HG02678 (cell line): ENCODE results near the gene COL24A1.
"Not testable (repeated sequence)": the region's sequence is repeated elsewhere in the genome, so short reads cannot be mapped to it uniquely, and the experiment has no call there.

Experiments used
- ATAC-seq: cut with Tn5 transposase; IDR thresholded peaks from one replicate; pipeline ENCODE4 v1.9.1; 2021; ENCODE audit warnings: mild to moderate bottlenecking, moderate library complexity; ENCODE audit not compliant: unreplicated experiment

The COL24A1 gene

GRCh38 chr1:85998105-85998855 lies 158.3 kb downstream of the COL24A1 start:
- no peak for ATAC-seq

GRCh38 chr1:85992791-85993190 lies 163.8 kb downstream of the COL24A1 start:
- ATAC-seq: peak; percentile 74

DNA sequence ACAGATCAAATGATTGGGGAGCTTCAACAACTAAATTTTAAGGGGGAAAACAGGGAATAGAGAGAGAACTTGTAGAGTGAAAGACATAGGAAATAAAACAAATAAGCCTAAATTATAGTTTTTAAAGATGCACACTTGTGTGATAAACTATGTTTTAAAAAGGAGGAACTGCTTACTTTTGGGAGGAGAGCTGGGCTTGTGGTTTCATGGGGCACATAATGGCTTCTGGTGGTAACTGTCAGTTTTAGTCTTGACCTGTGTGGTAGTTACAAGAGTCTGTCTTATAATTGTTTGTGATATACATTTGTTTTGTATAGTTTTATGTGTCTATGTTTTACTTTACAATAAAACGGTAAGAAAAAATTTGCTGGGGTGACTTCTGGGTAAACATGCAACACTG lies 165.3 kb downstream of the COL24A1 start:
- peak; percentile 40 for ATAC-seq

GRCh38 chr1:85984636-85985035 lies 171.9 kb downstream of the COL24A1 start:
- no peak for ATAC-seq

- ATAC-seq: no peak
Observed at GRCh38 chr1:85983316-85983715, 173.3 kb downstream of the COL24A1 start.

GRCh38 chr1:85976516-85977205 lies 179.9 kb downstream of the COL24A1 start:
- ATAC-seq: no peak

DNA sequence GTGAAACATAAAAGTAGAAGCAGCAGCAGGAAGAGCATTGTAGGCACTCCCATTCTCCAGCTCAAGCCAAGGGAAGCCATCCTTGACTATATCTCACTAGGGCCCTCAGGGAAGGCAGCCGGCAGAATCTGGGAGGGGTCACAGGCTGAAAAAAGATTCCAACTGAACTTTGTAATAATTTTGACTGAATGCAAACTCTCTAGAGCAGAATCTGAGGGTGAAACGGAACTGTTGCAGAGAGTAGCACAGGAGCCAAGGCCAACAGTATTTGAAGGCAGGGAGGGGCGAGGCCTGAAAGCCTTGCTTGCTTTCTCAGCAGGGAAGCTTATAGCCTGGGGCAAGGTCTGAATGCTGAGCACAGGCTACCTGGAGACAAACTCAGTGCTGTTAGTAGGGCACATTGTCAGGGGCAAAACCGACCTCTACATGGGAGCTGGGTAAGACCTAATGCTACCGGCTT lies 180.6 kb downstream of the COL24A1 start:
- no peak for ATAC-seq

- no peak for ATAC-seq
Observed at GRCh38 chr1:85962457-85962856, 194.1 kb downstream of the COL24A1 start.

DNA sequence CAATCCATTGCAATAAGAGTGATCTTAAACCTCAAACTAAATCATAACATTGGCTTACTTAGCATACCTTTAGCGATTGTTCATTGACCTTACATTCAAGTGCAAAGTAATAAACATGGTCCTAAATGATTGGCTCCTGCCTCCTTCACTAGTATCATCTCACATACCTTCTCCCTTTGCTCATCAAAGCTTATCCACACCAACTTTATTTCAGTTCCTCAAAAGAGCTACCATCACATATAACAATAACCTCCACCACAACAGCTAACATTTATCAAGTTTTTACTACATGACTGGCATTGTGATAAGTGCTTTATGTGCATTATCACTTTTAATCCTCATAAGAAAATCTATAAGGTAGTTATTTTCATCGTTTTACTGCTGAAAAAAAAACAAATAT lies 198.8 kb downstream of the COL24A1 start:
- ATAC-seq: no peak

GRCh38 chr1:85955218-85955617 lies 201.4 kb downstream of the COL24A1 start:
- not testable (repeated sequence) for ATAC-seq

DNA sequence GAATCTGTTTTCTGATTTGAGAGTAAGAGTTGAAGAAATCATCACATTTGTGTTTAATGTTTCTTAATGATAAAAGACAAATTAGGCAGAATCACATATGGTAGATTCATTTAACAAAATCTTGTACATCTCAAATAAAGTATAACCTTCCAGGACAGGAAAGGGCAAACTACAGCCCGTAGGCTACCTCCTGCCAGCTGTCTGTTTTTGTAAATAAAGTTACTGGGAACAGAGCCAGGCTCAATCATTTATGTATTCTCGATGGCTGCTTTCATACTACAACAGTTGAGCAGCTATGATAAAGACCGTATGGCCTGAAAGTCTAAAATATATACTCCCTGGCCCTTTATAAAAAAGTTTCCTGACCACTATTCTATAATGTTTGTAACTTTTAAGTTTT lies 204.1 kb downstream of the COL24A1 start:
- ATAC-seq: no peak

DNA sequence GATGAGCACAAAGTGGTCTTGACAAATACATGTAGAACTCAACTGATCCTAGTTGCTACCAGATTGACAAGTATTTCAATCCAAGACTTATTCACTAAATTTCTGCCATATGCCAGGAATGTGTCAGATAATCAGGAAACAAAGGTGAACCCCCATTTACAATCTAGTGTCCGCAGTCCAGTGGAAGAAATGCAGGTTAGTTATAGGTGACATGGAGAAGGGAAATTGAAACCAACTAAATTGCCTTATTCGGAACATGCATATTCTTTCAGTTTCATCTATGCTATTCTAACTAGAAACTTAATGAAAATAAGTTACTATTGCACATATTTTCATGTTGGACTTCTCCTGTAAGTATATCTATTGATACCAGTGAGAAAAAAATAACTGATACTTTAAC lies 209.4 kb downstream of the COL24A1 start:
- no peak for ATAC-seq

DNA sequence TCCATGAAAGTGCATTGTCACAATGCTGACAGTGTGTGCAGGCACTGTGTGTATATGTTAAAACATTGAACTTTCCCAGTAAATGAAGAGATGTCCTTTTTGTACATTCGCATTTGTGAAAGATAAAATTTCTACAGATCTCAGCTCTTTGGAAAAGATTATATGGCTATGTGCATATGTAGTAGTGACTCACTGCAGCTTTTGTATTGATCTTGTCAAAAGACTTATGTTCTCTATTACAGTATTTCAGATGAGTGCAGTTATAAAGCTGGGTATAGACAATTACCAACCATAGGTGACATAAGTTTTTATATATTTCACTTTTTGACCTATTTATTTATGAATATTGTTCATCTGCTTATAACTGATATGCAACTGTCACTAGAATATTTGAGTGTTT lies 212.6 kb downstream of the COL24A1 start:
- ATAC-seq: no peak

DNA sequence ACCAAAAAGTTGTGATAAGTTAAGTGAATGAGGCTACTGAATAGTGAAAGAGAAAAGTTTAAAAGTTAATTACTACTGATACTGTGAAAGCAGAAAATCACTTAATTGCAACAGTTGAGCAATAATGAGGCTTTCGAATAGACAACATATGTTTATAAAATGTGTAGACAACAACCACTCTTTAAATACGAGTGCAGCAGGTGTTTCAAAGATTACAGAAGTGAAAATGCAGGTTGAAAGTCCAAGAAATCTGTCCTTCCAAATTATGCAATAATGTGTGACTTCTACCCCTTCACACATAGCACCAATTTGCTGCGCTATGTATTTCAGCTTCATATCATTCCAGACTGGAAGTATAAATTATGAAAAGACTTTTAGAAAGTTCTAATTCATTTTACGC lies 213.0 kb downstream of the COL24A1 start:
- no peak for ATAC-seq

GRCh38 chr1:85940656-85941306 lies 215.8 kb downstream of the COL24A1 start:
- no peak for ATAC-seq

DNA sequence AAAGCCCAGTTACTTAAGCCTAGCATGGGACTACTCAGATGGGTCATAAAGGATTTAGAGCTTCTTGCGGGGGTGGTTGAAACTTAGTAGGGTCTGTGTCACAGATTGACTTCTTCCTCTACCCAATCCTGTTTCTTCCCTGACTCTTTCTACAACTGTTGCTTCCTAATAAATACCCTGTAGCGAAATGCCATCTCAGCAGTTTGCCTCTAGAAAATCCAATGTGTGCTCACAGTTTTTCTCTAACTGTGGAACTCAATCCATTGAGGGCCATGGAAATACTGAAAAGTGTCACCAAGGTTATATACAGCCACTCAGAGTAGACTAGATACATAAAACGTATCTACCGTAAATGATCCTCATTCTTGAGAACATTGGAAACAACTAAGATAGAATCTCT lies 217.7 kb downstream of the COL24A1 start:
- ATAC-seq: no peak

DNA sequence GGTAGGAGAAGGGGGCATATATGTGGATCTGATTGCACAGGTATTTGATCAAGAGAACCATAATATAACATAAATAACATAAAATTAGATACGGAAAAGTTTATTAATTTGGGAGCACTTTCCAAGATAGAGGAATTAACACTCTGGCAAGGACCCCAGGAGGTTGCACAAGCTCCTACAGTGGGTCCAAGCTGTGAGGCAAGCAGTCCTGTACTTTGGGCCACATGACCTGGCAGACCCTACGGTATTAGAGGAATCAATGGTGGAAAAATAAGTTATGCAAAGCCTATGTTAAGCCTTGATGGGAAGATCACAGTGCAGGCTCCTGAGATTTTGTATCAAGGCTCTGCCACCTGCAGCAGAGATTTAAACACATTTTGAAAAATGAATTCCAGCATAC lies 220.1 kb downstream of the COL24A1 start:
- ATAC-seq: no peak

DNA sequence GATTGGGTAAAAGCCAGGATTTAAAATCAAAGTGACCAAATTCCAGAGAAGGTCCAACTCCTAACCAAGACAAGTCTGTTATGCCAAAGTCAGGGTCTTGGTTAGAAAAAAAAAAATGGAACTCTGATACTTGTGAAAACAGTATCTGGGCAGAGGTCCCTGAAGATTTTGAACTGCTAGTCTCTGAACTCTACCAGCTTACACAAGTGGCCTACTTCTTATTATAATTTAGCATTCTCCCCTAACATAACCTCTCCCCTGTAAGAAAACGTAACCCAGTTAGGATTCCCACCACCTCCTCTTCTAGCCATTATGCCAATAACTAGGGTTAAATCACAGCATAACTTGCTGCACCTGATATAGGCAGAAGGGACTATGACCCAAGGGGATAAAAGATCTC lies 220.5 kb downstream of the COL24A1 start:
- no peak for ATAC-seq

GRCh38 chr1:85935234-85935633 lies 221.3 kb downstream of the COL24A1 start:
- no peak for ATAC-seq

- ATAC-seq: no peak
Observed at GRCh38 chr1:85934516-85934915, 222.1 kb downstream of the COL24A1 start.

DNA sequence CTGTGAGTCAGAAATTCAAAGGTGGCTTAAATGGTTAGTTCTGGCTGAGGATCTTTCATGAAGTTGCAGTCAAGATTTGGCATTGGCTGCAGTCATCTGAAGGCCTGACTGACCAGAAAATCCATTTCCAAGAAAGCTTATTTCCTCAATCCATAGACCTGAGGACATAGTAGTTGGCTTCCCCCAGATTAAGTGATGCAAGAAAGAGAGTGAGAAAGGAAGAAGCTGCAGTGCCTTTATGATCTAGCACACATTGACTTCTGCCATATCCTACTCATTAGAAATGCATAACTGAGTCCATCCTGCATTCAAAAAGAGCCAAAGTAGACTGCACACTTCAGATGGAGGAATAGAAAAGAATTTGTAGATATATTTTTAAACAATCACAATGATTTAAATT lies 222.6 kb downstream of the COL24A1 start:
- no peak for ATAC-seq

GRCh38 chr1:85911742-85912141 lies 244.8 kb downstream of the COL24A1 start:
- ATAC-seq: no peak
